Mesangial cell (primary cell): ENCODE measurements around the gene SNRNP40. TPM values are rescaled to one million over a fixed set of nuclear protein-coding genes. Genes with fewer than 3 reads are reported as not detected.

Source experiments
- total RNA-seq: library from RNA; depleted of rRNA; stranded (reverse); fragments of >200 nt; gene quantifications from 2 replicates; pipeline ENCODE4 v1.2.3, GENCODE V29; 2015

SNRNP40 gene
- total RNA-seq = 52.9 and 113 TPM in 2 replicates

GRCh38 chr1:31296486-31297276 is at the start of gene SNRNP40, which contains the start of gene ZCCHC17:
SNRNP40 (minus strand) TSS chr1:31296788; CDS start chr1:31296751, 37 bp downstream.
ZCCHC17 (plus strand) TSS chr1:31297032; CDS start chr1:31310099, 13,067 bp downstream.

GRCh38 chr1:31239653-31240241 is 56.8 kb downstream of the SNRNP40 start, which contains the start of gene NKAIN1:
NKAIN1 (minus strand) TSS chr1:31239887; CDS start chr1:31239547, 340 bp downstream.

Other genes starting within 250 kb of the SNRNP40 start
- 67.8 and 79.1 TPM in 2 replicates for gene PUM1, start 231.1 kb downstream of the SNRNP40 start, total RNA-seq
- gene NKAIN1, start 56.9 kb downstream of the SNRNP40 start, total RNA-seq = 0.76 and 2.4 TPM in 2 replicates
- gene ZCCHC17, start 244 bp upstream of the SNRNP40 start, total RNA-seq = 16.6 and 17.9 TPM in 2 replicates
- gene FABP3, start 76.3 kb upstream of the SNRNP40 start, total RNA-seq = 6.7 and 18.1 TPM in 2 replicates
- gene SERINC2, start 116.4 kb upstream of the SNRNP40 start, total RNA-seq = 57.4 and 73.0 TPM in 2 replicates